Right cardiac atrium (tissue), 5 donors: Measurements from ENCODE around the gene C1orf185. TPM values are rescaled to one million over a fixed set of nuclear protein-coding genes. Genes with fewer than 3 reads are reported as not detected.
A peak's percentile ranks its signal among the peaks of the same experiment; 100 is the strongest.

Experiments used
- ATAC-seq, 2 donors: fragments of 200-7000 bp; cut with Tn5 transposase; one replicate each; pipeline versions ENCODE4 v1.8.0 to v1.9.1; 2020; ENCODE audit warnings: moderate library complexity in 2 of 2, mild to moderate bottlenecking in 1 of 2
- DNase-seq, 3 donors: peaks; one replicate each; pipeline ENCODE4 v3.0.0-alpha.2; 2020
- H3K27ac ChIP-seq: one replicate; pipeline ENCODE4 v1.5.1; 2013; ENCODE audit warnings: mild to moderate bottlenecking, low read length, control low read depth, moderate library complexity
- H3K27me3 ChIP-seq: one replicate; pipeline ENCODE4 v1.6.1; 2013; ENCODE audit not compliant: control insufficient read depth, insufficient read depth
- H3K4me1 ChIP-seq: one replicate; pipeline ENCODE4 v1.6.1; 2013; ENCODE audit warnings: low read length; ENCODE audit not compliant: control insufficient read depth, insufficient read depth
- H3K4me3 ChIP-seq: one replicate; pipeline ENCODE4 v1.5.1; 2013; ENCODE audit warnings: low read length, control low read depth
- H3K9me3 ChIP-seq: one replicate; pipeline ENCODE4 v1.6.1; 2013; ENCODE audit warnings: low read length; ENCODE audit not compliant: control insufficient read depth
- WGBS: extraction: QIAGEN DNeasy Blood & Tissue Kit; methylation state at CpG from one replicate; pipeline ENCODE4 v1.1.7; 2013; 5-methylcytosine and 5-hydroxymethylcytosine counted together
- intact Hi-C, 4 donors: fragments of 100-400 bp; cut with DNase I; formaldehyde crosslinking; loops; one replicate each; pipeline versions ENCODE4 v1.11.0 to v1.14.0; 2022 to 2023
- long read RNA-seq, 4 donors: library from polyadenylated mRNA; unstranded; transcript quantifications; one replicate each; pipeline ENCODE4 v2.0.0, GENCODE V29; 2020 to 2021
- polyA plus RNA-seq: library from polyadenylated mRNA; stranded (reverse); fragments of 200-250 nt; gene quantifications from one replicate; pipeline ENCODE4 v1.2.3, GENCODE V29; 2013
- total RNA-seq, 4 donors: library from RNA; stranded (reverse); fragmentation: NEBNext Ultra II Directional; extraction: Animal tissue kit (Norgen Biotek cat#: 25700); gene quantifications; one replicate each; pipeline ENCODE4 v1.2.1, GENCODE V29; 2021
- donor health status: healthy with polysubstance abuse.
- donor health status: DM: no; HTN: yes; CAD: no.
- donor health status: DM: no; HTN: no; CAD: no.
- donor health status: DM: no; HTN: yes; CAD: no; lungs with severe emphysema.
- donor health status: DM: yes; HTN: yes; CAD: no.

Gene C1orf185
- not detected for total RNA-seq
- polyA plus RNA-seq: not detected
- long read RNA-seq, donor 1: 0 reads
- long read RNA-seq, donor 2: 0 reads
- long read RNA-seq, donor 3, partial matches to known transcripts: 0 of 1 reads
- long read RNA-seq, donor 3, other reads (novel, unspliced or antisense): 1 of 1 reads
- long read RNA-seq, donor 4: 0 reads

- Histone ChIP-seq H3K27me3 (no peaks in the 10 kb centered on the region), H3K4me3 (no peak within 1 kb of the TSS), H3K4me1 (no peaks in the 10 kb centered on the region), H3K27ac (no peak within 1 kb of the TSS), H3K9me3 (no peaks in the 10 kb centered on the region)
- intact Hi-C loops: no loop called here
- DNase-seq (no peak), ATAC-seq (no peak)
- WGBS: 47% methylated on average over 4 of the region's 4 CpGs
Observed at GRCh38 chr1:51101976-51102375, at the start of gene C1orf185. Gene C1orf185 (plus strand): TSS chr1:51102228. CDS start chr1:51102234, 6 bp downstream.

- 85% methylated on average over 5 of the region's 5 CpGs for WGBS
- Histone ChIP-seq H3K4me1 (no peaks in the 10 kb centered on the region), H3K4me3 (no peak overlapping the region), H3K9me3 (no peaks in the 10 kb centered on the region), H3K27me3 (no peaks in the 10 kb centered on the region), H3K27ac (no peak overlapping the region)
- no peak for ATAC-seq
- DNase-seq: no peak
- intact Hi-C loops: no loop called here
Observed at GRCh38 chr1:51058858-51059257, 43.2 kb upstream of the C1orf185 start.

- intact Hi-C loops: no loop called here
- DNase-seq: no peak
- WGBS: 70% methylated on average over 2 of the region's 2 CpGs
- H3K4me3 ChIP-seq: no peak overlapping the region
- H3K27me3 ChIP-seq: no peaks in the 10 kb centered on the region
- H3K27ac ChIP-seq: no peak overlapping the region
- H3K4me1 ChIP-seq: no peaks in the 10 kb centered on the region
- no peaks in the 10 kb centered on the region for H3K9me3 ChIP-seq
- no peak for ATAC-seq
Observed at GRCh38 chr1:51061231-51061918, 40.7 kb upstream of the C1orf185 start.

GRCh38 chr1:51063121-51063520 is 38.9 kb upstream of the C1orf185 start:
- H3K4me3 ChIP-seq: no peak overlapping the region
- ATAC-seq (no peak), DNase-seq (no peak)
- no peak overlapping the region for H3K27ac ChIP-seq
- no peaks in the 10 kb centered on the region for H3K27me3 ChIP-seq
- intact Hi-C loops: no loop called here
- no peaks in the 10 kb centered on the region for H3K9me3 ChIP-seq
- H3K4me1 ChIP-seq: no peaks in the 10 kb centered on the region

GRCh38 chr1:51070011-51070410 is 32.0 kb upstream of the C1orf185 start:
- Histone ChIP-seq H3K9me3 (no peaks in the 10 kb centered on the region), H3K4me3 (no peak overlapping the region), H3K27ac (no peak overlapping the region), H3K4me1 (peaks cover 1% of the 10 kb centered on the region), H3K27me3 (no peaks in the 10 kb centered on the region)
- ATAC-seq: no peak
- intact Hi-C loops: no loop called here
- no peak for DNase-seq

GRCh38 chr1:51070640-51071039 is 31.4 kb upstream of the C1orf185 start:
- H3K27me3 ChIP-seq: no peaks in the 10 kb centered on the region
- H3K4me3 ChIP-seq: no peak overlapping the region
- no peaks in the 10 kb centered on the region for H3K9me3 ChIP-seq
- WGBS: 83% methylated on average over 1 of the region's 1 CpG
- intact Hi-C loops: no loop called here
- H3K27ac ChIP-seq: no peak overlapping the region
- DNase-seq (no peak), ATAC-seq (no peak)
- H3K4me1 ChIP-seq: peaks cover 1% of the 10 kb centered on the region

GRCh38 chr1:51071291-51072042 is 30.6 kb upstream of the C1orf185 start:
- no peak for DNase-seq
- Histone ChIP-seq H3K4me3 (no peak overlapping the region), H3K27ac (no peak overlapping the region), H3K4me1 (peaks cover 1% of the 10 kb centered on the region), H3K9me3 (no peaks in the 10 kb centered on the region), H3K27me3 (no peaks in the 10 kb centered on the region)
- no peak for ATAC-seq
- intact Hi-C loops: no loop called here
- 85% methylated on average over 11 of the region's 11 CpGs for WGBS

GRCh38 chr1:51072043-51072439 is 30.0 kb upstream of the C1orf185 start:
- ATAC-seq (no peak), DNase-seq (peak in 1 of 3 donors; percentile 46)
- no peak overlapping the region for H3K27ac ChIP-seq
- intact Hi-C loops: no loop called here
- no peaks in the 10 kb centered on the region for H3K9me3 ChIP-seq
- WGBS: 87% methylated on average over 16 of the region's 16 CpGs
- H3K4me3 ChIP-seq: no peak overlapping the region
- peaks cover 1% of the 10 kb centered on the region for H3K4me1 ChIP-seq
- no peaks in the 10 kb centered on the region for H3K27me3 ChIP-seq

- DNase-seq (no peak), ATAC-seq (no peak)
- Histone ChIP-seq H3K27ac (no peak overlapping the region), H3K9me3 (no peaks in the 10 kb centered on the region), H3K4me3 (no peak overlapping the region), H3K4me1 (peaks cover 1% of the 10 kb centered on the region), H3K27me3 (no peaks in the 10 kb centered on the region)
- intact Hi-C loops: no loop called here
Observed at GRCh38 chr1:51072651-51073050, 29.4 kb upstream of the C1orf185 start.

- WGBS: 78% methylated on average over 1 of the region's 1 CpG
- no peak overlapping the region for H3K4me3 ChIP-seq
Observed at GRCh38 chr1:51073456-51073855, 28.6 kb upstream of the C1orf185 start.

GRCh38 chr1:51086496-51087271 is 15.3 kb upstream of the C1orf185 start:
- Histone ChIP-seq H3K27me3 (no peaks in the 10 kb centered on the region), H3K4me3 (no peak overlapping the region), H3K4me1 (no peaks in the 10 kb centered on the region), H3K9me3 (no peaks in the 10 kb centered on the region), H3K27ac (no peak overlapping the region)
- ATAC-seq (no peak), DNase-seq (no peak)
- intact Hi-C loops: no loop called here
- 77% methylated on average over 3 of the region's 3 CpGs for WGBS

More at GRCh38 chr1:51073456-51073855, 28.6 kb upstream of the C1orf185 start:
- peaks cover 1% of the 10 kb centered on the region for H3K4me1 ChIP-seq
- ATAC-seq: no peak
- no peak for DNase-seq
- intact Hi-C loops: no loop called here
- H3K9me3 ChIP-seq: no peaks in the 10 kb centered on the region
- H3K27ac ChIP-seq: no peak overlapping the region
- H3K27me3 ChIP-seq: no peaks in the 10 kb centered on the region
